ENCODE measurements around the gene MRPL42. TPM values are rescaled to one million over a fixed set of nuclear protein-coding genes. Genes with fewer than 3 reads are reported as not detected.

MRPL42 gene
- total RNA-seq, 4 donors from 2014 or later, result 36.0 to 47.0 (median 38.4) TPM

DNA sequence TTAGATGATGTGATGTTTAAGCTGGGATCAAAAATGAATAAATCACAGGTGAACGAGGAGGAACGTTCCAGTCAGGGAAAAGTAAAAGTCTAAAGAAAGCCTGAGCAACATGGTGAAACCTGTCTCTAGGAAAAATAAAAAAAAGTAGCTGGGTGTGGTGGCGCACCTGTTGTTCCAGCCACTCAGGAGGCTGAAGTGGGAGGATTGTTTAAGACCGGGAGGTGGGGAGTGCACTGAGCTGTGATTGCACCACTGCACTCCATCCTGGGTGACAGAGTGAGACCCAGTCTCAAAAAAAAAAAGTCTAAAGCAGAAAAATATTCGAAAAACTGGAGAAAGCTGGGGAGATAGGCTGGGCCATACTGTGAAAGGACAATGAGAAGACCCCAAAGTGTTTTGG, 66.0 kb downstream of the MRPL42 start:
- ATAC-seq (ENCODE audit: low FRiP score) (no peak), DNase-seq (ENCODE audit: low spot score) (no peak)
- no peak for TF ChIP-seq CTCF (IDR thresholded peaks at IDR 0.05)

DNA sequence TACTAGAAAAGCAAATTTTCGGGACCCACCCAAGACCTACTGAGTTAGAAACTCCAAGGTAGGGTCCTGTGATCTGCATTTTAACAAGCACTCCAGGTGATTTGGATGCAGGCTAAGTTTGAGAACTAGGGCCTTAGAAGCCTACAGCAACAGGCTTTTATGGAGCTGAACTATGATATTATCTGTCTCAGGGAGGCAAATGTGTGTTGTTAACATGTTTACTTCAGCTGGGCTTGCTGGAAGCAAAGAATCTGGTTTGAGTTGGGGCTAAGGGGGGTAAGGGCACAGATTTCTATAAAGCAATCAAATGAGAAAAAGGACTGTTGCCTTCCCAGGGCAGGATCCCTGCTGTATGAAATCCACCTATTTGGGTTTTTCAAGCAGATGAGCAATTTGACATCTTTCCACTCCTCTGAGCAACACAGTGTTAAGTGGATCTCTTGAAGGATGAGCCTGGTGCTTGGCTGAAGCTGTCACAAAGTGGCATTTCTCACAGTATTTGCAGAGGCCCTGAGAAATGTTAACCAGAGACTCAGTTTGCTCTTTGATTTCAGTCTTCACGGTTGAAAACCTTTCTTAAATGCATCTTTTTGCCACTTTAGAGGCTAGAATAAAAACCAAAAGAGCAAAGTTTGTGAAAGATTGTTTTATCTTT, 68.9 kb downstream of the MRPL42 start:
- ATAC-seq (ENCODE audit: low FRiP score) (no peak), DNase-seq (ENCODE audit: low spot score) (no peak)
- TF ChIP-seq CTCF (IDR thresholded peaks at IDR 0.05), result no peak

GRCh38 chr12:93536766-93537488, 69.6 kb downstream of the MRPL42 start:
- no peak for DNase-seq (ENCODE audit: low spot score)
- TF ChIP-seq CTCF (IDR thresholded peaks at IDR 0.05), result no peak
- no peak for ATAC-seq (ENCODE audit: low FRiP score)

DNA sequence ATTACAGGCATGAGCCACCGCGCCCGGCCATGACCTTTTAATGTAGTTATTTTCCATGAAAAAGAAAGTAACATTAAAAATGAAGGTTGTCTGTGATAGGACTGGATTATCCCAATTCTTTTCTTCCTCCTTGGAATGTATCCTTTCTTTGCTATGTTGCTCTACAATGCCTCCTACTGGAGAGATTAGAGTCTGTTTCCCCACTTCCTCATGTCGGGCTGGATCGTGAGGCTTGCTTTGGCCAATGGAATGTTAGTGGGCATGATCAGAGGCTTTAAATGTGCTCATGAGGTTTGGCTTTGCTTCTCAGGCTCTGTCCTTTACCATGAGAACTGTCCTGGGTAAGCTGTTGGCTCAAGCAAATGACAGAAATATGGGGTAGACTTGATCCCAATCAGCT, 70.5 kb downstream of the MRPL42 start:
- DNase-seq (ENCODE audit: low spot score) (no peak), ATAC-seq (ENCODE audit: low FRiP score) (no peak)
- no peak for TF ChIP-seq CTCF (IDR thresholded peaks at IDR 0.05)

DNA sequence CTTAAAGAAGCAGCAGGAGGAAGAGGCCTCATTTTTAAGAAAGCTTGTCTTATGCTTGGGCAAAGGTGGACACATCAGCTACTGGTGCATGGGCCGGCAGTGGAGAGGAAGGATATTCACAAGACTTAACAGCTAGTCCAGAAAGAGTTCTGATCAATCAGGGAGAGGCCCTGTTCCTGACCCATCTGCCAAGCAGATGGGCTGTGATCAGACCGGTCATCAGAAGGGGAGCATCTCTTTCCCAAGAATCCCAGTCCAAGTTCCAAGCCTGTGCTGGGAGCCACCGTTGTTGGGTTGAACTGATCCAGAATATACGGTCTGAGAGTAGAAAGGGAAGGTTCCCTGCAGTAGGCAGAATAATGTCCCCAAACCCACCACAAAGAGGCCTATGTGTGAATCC, 72.5 kb downstream of the MRPL42 start:
- no peak for TF ChIP-seq CTCF (IDR thresholded peaks at IDR 0.05)
- ATAC-seq (ENCODE audit: low FRiP score) (no peak), DNase-seq (ENCODE audit: low spot score) (no peak)

GRCh38 chr12:93540466-93540865, 73.2 kb downstream of the MRPL42 start:
- DNase-seq (ENCODE audit: low spot score) (no peak), ATAC-seq (ENCODE audit: low FRiP score) (no peak)
- no peak for TF ChIP-seq CTCF (IDR thresholded peaks at IDR 0.05)
